GM12878 (cell line): Measurements from ENCODE around the gene FBXO4. TPM values are rescaled to one million over a fixed set of nuclear protein-coding genes. Genes with fewer than 3 reads are reported as not detected.

Source experiments
- ATAC-seq: fragments of 200-7000 bp; cut with Tn5 transposase; 3 replicates; pipeline ENCODE4 v1.9.1; 2020; ENCODE audit warnings: mild to moderate bottlenecking, moderate library complexity
- BruUV-seq: library from RNA; stranded (reverse); fragments of 400-500 nt; replicated peaks from 2 replicates; lab custom pipeline; 2021; lab: Mats Ljungman, UMichigan
- CTCF ChIA-PET: fragments of 300-600 bp; sonication (Branson Sonifier 250); formaldehyde crosslinking; extraction: SDS; loops from one replicate; lab custom pipeline; 2021; ENCODE audit warnings: inconsistent platforms; lab: Yijun Ruan, JAX
- POLR2A ChIA-PET: fragments of 350-600 bp; formaldehyde crosslinking; extraction: SDS; loops from one replicate; lab custom pipeline; 2021; ENCODE audit warnings: inconsistent platforms; lab: Charles Lee
- RAD21 ChIA-PET: fragments of 300-600 bp; sonication (Branson Sonifier 250); formaldehyde crosslinking; loops from one replicate; lab custom pipeline; 2023; ENCODE audit warnings: antibody characterized with exemption; ENCODE audit not compliant: unreplicated experiment; lab: Charles Lee
- SMC1A ChIA-PET: fragments of 300-600 bp; sonication (Branson Sonifier 250); formaldehyde crosslinking; loops from one replicate; lab custom pipeline; 2023; ENCODE audit not compliant: unreplicated experiment, uncharacterized antibody; lab: Charles Lee
- DNase-seq: peaks from one replicate; pipeline ENCODE4 v3.0.0-alpha.2; 2011; ENCODE audit warnings: low read depth, low spot score
- FAIRE-seq: peaks from 3 replicates; lab custom pipeline; 2011; peaks lifted over from hg19 to GRCh38; lab: Jason Lieb, UNC
- H2AFZ ChIP-seq: 2 replicates; pipeline ENCODE4 v1.6.0; 2011; ENCODE audit warnings: low read depth, low read length, control low read depth; ENCODE audit not compliant: control insufficient read depth
- H3K27ac ChIP-seq: 2 replicates; pipeline ENCODE4 v1.5.1; 2011; ENCODE audit warnings: control low read depth; ENCODE audit not compliant: control insufficient read depth, insufficient read depth
- H3K27me3 ChIP-seq, 2 experiments: replicated peaks in 1 of 2; 2 replicates each; pipeline versions ENCODE4 v1.6.0 to v1.6.1; 2011; ENCODE audit warnings: low read length in 1 of 2; ENCODE audit not compliant: control insufficient read depth in 2 of 2, insufficient read depth in 2 of 2
- H3K36me3 ChIP-seq, 2 experiments: 2 replicates each; pipeline ENCODE4 v1.5.1; 2011; ENCODE audit warnings: low read length in 1 of 2; ENCODE audit not compliant: control insufficient read depth in 2 of 2, insufficient read depth in 2 of 2
- H3K4me1 ChIP-seq: 2 replicates; pipeline ENCODE4 v1.6.1; 2011; ENCODE audit warnings: mild to moderate bottlenecking, low read length, moderate library complexity, mixed read lengths; ENCODE audit not compliant: control insufficient read depth, insufficient read depth
- H3K4me2 ChIP-seq: 2 replicates; pipeline ENCODE4 v1.6.0; 2011; ENCODE audit warnings: control low read depth; ENCODE audit not compliant: control insufficient read depth, insufficient read depth
- H3K4me3 ChIP-seq: fragments of 200-600 bp; sonication (generic); 2 replicates; pipeline ENCODE4 v1.5.1; 2016
- H3K79me2 ChIP-seq: 2 replicates; pipeline ENCODE4 v1.6.0; 2011; ENCODE audit warnings: low read length; ENCODE audit not compliant: control insufficient read depth, insufficient read depth
- H3K9ac ChIP-seq: 2 replicates; pipeline ENCODE4 v1.8.0; 2011; ENCODE audit warnings: low read length, control low read depth, mixed read lengths; ENCODE audit not compliant: control insufficient read depth, insufficient read depth
- H3K9me3 ChIP-seq: replicated peaks from 3 replicates; pipeline ENCODE4 v1.5.1; 2011; ENCODE audit warnings: mild to moderate bottlenecking, low read length; ENCODE audit not compliant: control insufficient read depth, insufficient read depth
- H4K20me1 ChIP-seq: 2 replicates; pipeline ENCODE4 v1.6.0; 2011; ENCODE audit not compliant: control insufficient read depth, insufficient read depth
- WGBS: methylation state at CpG from one replicate; pipeline ENCODE4 v1.1.6; 2016; ENCODE audit warnings: low lambda C conversion rate; ENCODE audit not compliant: insufficient replicate concordance, insufficient coverage; ENCODE audit errors: missing lambda C conversion rate; 5-methylcytosine and 5-hydroxymethylcytosine counted together
- in situ Hi-C: fragments of 300-500 bp; cut with MboI; formaldehyde crosslinking; loops from 9 replicates; pipeline ENCODE4 v1.14.3; 2018; ENCODE audit warnings: mixed read lengths
- intact Hi-C: fragments of 100-400 bp; cut with micrococcal nuclease; formaldehyde crosslinking; loops from one replicate; pipeline ENCODE4 v1.14.2; 2022; ENCODE audit not compliant: unreplicated experiment
- polyA plus RNA-seq, 11 experiments: library from polyadenylated mRNA; depleted of rRNA in 4 of 11; unstranded in 6 of 11; stranded (reverse) in 5 of 11; fragments of >200 nt; fragmentation: Nextera tagmentation in 4 of 11; fragmentation: Illumina TruSeq in 1 of 11; extraction: Ambion mirVana in 4 of 11; extraction: Trizol in 1 of 11; gene quantifications; 1 replicate in 1 of 11; 2 replicates in 10 of 11; pipeline versions ENCODE4 v1.2.1 to v1.2.3, GENCODE V29; 2011 to 2016; ENCODE audit warnings: inconsistent platforms in 2 of 11, missing spikeins in 2 of 11, low read depth in 1 of 11
- total RNA-seq, 4 experiments: library from RNA; depleted of rRNA in 3 of 4; stranded (reverse); fragments of >200 nt in 3 of 4; fragmentation: Illumina TruSeq in 1 of 4; extraction: Trizol in 1 of 4; gene quantifications; 2 replicates each; pipeline versions ENCODE4 v1.2.1 to v1.2.3, GENCODE V29; 2013 to 2021
- TF ChIP-seq, protein P1 (sequence below): fragments of 450-650 bp; IDR thresholded peaks from 2 replicates; pipeline ENCODE4 v1.6.1; 2017; ENCODE audit warnings: mild to moderate bottlenecking
- TF ChIP-seq, protein P2 (sequence below): fragments of 450-650 bp; formaldehyde crosslinking; IDR thresholded peaks from 2 replicates; pipeline ENCODE4 v1.4.0; 2020; ENCODE audit warnings: mild to moderate bottlenecking, moderate library complexity
- TF ChIP-seq, protein P3 (sequence below), 3 experiments: IDR thresholded peaks in 2 of 3; conservative IDR thresholded peaks in 1 of 3; 2 replicates each; pipeline ENCODE4 v1.5.1; 2011; ENCODE audit warnings: low read depth in 3 of 3, low read length in 3 of 3, mild to moderate bottlenecking in 3 of 3, control low read depth in 2 of 3, moderate library complexity in 2 of 3, inconsistent platforms in 1 of 3, mixed read lengths in 1 of 3; ENCODE audit not compliant: control insufficient read depth in 2 of 3, insufficient read depth in 1 of 3; ENCODE audit errors: extremely low read depth in 1 of 3

Gene FBXO4
- total and polyA plus RNA-seq, 10 of the 15 experiments (the other 5 are each of a cell fraction or from before 2014, with no cell fraction given): 7.2 to 30.5 (median 19.6) TPM

DNA sequence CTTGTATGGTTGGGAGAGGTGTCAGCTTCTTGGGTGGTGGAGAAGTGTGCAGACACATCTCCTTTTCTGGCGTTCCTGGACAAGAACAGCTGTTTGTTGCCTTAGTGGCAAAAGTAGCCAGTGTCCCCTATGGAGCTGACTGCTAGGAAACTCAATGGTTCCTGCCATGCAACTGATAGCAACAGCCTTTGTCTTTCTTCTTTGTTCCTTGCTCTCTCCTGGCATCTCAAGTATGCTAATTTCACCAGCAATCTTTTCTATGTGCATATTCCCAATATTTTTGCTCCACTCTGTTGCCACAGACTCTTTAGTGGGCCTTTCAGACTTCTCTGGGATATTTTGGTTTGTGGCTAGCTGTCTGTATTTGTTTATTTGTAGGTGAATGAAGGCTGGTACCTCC lies 36.7 kb downstream of the FBXO4 start:
- POLR2A ChIA-PET: no interaction called here
- FAIRE-seq: no peak
- 8% methylated on average over 1 of the region's 1 CpG for WGBS

More for the DNA sequence above, 36.7 kb downstream of the FBXO4 start:
- Histone ChIP-seq H3K4me3 (no peak overlapping the region), H4K20me1 (no peaks in the 10 kb centered on the region), H3K4me1 (no peaks in the 10 kb centered on the region), H3K4me2 (no peak overlapping the region), H2AFZ (no peak overlapping the region), H3K36me3 (no peaks in the 10 kb centered on the region), H3K27ac (no peak overlapping the region), H3K9me3 (no peaks in the 10 kb centered on the region; the same call in 2 of the 3 replicates), H3K79me2 (no peaks in the 10 kb centered on the region), H3K27me3 (no peaks in the 10 kb centered on the region), H3K9ac (no peak overlapping the region)
- TF ChIP-seq, protein P1, sequence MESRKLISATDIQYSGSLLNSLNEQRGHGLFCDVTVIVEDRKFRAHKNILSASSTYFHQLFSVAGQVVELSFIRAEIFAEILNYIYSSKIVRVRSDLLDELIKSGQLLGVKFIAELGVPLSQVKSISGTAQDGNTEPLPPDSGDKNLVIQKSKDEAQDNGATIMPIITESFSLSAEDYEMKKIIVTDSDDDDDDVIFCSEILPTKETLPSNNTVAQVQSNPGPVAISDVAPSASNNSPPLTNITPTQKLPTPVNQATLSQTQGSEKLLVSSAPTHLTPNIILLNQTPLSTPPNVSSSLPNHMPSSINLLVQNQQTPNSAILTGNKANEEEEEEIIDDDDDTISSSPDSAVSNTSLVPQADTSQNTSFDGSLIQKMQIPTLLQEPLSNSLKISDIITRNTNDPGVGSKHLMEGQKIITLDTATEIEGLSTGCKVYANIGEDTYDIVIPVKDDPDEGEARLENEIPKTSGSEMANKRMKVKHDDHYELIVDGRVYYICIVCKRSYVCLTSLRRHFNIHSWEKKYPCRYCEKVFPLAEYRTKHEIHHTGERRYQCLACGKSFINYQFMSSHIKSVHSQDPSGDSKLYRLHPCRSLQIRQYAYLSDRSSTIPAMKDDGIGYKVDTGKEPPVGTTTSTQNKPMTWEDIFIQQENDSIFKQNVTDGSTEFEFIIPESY: no peak
- TF ChIP-seq, protein P2, sequence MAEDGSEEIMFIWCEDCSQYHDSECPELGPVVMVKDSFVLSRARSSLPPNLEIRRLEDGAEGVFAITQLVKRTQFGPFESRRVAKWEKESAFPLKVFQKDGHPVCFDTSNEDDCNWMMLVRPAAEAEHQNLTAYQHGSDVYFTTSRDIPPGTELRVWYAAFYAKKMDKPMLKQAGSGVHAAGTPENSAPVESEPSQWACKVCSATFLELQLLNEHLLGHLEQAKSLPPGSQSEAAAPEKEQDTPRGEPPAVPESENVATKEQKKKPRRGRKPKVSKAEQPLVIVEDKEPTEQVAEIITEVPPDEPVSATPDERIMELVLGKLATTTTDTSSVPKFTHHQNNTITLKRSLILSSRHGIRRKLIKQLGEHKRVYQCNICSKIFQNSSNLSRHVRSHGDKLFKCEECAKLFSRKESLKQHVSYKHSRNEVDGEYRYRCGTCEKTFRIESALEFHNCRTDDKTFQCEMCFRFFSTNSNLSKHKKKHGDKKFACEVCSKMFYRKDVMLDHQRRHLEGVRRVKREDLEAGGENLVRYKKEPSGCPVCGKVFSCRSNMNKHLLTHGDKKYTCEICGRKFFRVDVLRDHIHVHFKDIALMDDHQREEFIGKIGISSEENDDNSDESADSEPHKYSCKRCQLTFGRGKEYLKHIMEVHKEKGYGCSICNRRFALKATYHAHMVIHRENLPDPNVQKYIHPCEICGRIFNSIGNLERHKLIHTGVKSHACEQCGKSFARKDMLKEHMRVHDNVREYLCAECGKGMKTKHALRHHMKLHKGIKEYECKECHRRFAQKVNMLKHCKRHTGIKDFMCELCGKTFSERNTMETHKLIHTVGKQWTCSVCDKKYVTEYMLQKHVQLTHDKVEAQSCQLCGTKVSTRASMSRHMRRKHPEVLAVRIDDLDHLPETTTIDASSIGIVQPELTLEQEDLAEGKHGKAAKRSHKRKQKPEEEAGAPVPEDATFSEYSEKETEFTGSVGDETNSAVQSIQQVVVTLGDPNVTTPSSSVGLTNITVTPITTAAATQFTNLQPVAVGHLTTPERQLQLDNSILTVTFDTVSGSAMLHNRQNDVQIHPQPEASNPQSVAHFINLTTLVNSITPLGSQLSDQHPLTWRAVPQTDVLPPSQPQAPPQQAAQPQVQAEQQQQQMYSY: no peak
- TF ChIP-seq, protein P3, sequence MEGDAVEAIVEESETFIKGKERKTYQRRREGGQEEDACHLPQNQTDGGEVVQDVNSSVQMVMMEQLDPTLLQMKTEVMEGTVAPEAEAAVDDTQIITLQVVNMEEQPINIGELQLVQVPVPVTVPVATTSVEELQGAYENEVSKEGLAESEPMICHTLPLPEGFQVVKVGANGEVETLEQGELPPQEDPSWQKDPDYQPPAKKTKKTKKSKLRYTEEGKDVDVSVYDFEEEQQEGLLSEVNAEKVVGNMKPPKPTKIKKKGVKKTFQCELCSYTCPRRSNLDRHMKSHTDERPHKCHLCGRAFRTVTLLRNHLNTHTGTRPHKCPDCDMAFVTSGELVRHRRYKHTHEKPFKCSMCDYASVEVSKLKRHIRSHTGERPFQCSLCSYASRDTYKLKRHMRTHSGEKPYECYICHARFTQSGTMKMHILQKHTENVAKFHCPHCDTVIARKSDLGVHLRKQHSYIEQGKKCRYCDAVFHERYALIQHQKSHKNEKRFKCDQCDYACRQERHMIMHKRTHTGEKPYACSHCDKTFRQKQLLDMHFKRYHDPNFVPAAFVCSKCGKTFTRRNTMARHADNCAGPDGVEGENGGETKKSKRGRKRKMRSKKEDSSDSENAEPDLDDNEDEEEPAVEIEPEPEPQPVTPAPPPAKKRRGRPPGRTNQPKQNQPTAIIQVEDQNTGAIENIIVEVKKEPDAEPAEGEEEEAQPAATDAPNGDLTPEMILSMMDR (IDR thresholded peaks at IDR 0.05 in 2 of 3, conservative IDR thresholded peaks at IDR 0.05 in 1 of 3; ENCODE audit: control insufficient read depth in 2 of 3, extremely low read depth in 1 of 3, insufficient read depth in 1 of 3, low read depth in 3 of 3, low read length in 3 of 3): no peak
- SMC1A ChIA-PET: no interaction called here
- intact Hi-C loops: no loop called here
- RAD21 ChIA-PET: no interaction called here
- in situ Hi-C loops: no loop called here
- CTCF ChIA-PET: no interaction called here
- ATAC-seq (no peak), DNase-seq (no peak)
- no TSS peak for BruUV-seq
